ENCODE measurements around the gene IRF8. TPM values are rescaled to one million over a fixed set of nuclear protein-coding genes. Genes with fewer than 3 reads are reported as not detected.
A peak's percentile ranks its signal among the peaks of the same experiment; 100 is the strongest.

IRF8 gene
- total and polyA plus RNA-seq, 2 of the 13 experiments (the other 11 are each of a cell fraction or from before 2014, with no cell fraction given) = not detected

DNA sequence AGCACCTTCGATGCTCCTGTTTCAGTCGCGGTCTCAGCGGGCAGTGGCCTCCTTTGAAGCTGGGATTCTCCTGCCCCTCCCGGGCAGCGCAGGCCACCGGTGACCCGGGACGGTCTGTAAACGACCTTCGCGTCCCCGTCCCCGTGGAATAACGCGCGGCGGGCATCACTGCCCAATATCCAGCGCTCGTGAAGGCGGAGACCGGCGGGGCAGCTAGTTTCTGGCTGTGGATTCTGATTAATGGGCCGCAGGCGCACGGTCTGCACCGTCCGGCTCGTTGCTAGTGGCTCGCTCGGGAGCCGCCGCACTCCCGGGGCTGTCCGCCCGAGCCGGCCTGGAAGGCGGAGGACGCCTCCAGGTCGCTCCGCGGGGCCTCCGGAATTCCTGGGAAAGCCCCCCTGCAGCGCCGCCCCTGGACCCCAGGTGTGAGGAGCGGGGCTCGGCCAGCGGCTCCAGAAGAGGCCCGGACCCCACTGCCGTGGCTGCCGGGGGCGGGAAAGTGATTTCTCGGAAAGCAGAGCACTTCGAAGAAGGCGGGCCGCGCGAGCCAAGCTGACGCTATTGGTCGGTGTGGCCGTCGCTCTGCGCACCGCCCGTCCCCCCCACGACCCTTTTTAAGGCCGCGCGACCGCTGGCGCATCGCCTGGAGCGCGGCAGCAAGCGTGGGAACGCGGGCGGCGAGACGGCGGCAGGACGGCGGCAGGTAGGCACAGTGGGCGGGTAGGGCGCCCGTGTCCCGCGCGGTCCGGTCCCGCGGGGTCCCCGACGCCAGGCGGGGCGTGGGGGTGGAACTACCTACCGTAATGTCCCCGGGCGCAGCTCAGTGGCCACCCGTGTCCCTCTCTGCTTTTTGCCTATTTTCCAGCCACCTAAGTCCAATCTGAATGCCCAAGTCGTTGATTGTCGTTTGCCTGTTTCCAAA, at the start of gene IRF8 (continued):
- peak; percentile 34 for TF ChIP-seq ZFP36 (IDR thresholded peaks at IDR 0.05; ENCODE audit: borderline replicate concordance, low read depth, low read length, partially characterized antibody)
- no peak for TF ChIP-seq NCOA2 (CRISPR knock-in tag; IDR thresholded peaks at IDR 0.05)
- TF ChIP-seq HOXD1 (CRISPR knock-in tag; IDR thresholded peaks at IDR 0.05) = no peak
- TF ChIP-seq, protein P1, sequence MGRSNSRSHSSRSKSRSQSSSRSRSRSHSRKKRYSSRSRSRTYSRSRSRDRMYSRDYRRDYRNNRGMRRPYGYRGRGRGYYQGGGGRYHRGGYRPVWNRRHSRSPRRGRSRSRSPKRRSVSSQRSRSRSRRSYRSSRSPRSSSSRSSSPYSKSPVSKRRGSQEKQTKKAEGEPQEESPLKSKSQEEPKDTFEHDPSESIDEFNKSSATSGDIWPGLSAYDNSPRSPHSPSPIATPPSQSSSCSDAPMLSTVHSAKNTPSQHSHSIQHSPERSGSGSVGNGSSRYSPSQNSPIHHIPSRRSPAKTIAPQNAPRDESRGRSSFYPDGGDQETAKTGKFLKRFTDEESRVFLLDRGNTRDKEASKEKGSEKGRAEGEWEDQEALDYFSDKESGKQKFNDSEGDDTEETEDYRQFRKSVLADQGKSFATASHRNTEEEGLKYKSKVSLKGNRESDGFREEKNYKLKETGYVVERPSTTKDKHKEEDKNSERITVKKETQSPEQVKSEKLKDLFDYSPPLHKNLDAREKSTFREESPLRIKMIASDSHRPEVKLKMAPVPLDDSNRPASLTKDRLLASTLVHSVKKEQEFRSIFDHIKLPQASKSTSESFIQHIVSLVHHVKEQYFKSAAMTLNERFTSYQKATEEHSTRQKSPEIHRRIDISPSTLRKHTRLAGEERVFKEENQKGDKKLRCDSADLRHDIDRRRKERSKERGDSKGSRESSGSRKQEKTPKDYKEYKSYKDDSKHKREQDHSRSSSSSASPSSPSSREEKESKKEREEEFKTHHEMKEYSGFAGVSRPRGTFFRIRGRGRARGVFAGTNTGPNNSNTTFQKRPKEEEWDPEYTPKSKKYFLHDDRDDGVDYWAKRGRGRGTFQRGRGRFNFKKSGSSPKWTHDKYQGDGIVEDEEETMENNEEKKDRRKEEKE (IDR thresholded peaks at IDR 0.05) = no peak
- no peak for TF ChIP-seq ZNF562 (CRISPR knock-in tag; IDR thresholded peaks at IDR 0.05; ENCODE audit: borderline replicate concordance)
- TF ChIP-seq ZNF891 (CRISPR knock-in tag; IDR thresholded peaks at IDR 0.05) = 0 out of 2 replicates have a peak, but pooled peaks have one; percentile 58
- TF ChIP-seq ZNF556 (CRISPR knock-in tag; IDR thresholded peaks at IDR 0.05; ENCODE audit: borderline replicate concordance) = no peak
- TF ChIP-seq ZNF343 (CRISPR knock-in tag; IDR thresholded peaks at IDR 0.05) = no peak
- no peak for TF ChIP-seq THAP11 (CRISPR knock-in tag; IDR thresholded peaks at IDR 0.05)
- no peak for TF ChIP-seq ZNF761 (CRISPR knock-in tag; conservative IDR thresholded peaks at IDR 0.05)
- no peak for TF ChIP-seq TFDP1 (CRISPR knock-in tag; IDR thresholded peaks at IDR 0.05; ENCODE audit: borderline replicate concordance)
- no peak for TF ChIP-seq GABPA (IDR thresholded peaks at IDR 0.05; ENCODE audit: low read depth, low read length)
- no peak for TF ChIP-seq GABPA (CRISPR knock-in tag; IDR thresholded peaks at IDR 0.05; ENCODE audit: low read depth)
- TF ChIP-seq AGO1 (IDR thresholded peaks at IDR 0.05; ENCODE audit: low read depth, low read length, poor library complexity, severe bottlenecking) = peak; percentile 36
- no peak for TF ChIP-seq CEBPG (CRISPR knock-in tag; IDR thresholded peaks at IDR 0.05)
- TF ChIP-seq ZSCAN20 (CRISPR knock-in tag; IDR thresholded peaks at IDR 0.05; ENCODE audit: borderline replicate concordance) = no peak
- peak; percentile 26; the same call in 1 of the 2 replicates for TF ChIP-seq ZNF777 (CRISPR knock-in tag; IDR thresholded peaks at IDR 0.05)
- TF ChIP-seq MXD4 (CRISPR knock-in tag; IDR thresholded peaks at IDR 0.05) = no peak
- no peak for TF ChIP-seq SIX4 (CRISPR knock-in tag; IDR thresholded peaks at IDR 0.05)
- TF ChIP-seq, protein P2, sequence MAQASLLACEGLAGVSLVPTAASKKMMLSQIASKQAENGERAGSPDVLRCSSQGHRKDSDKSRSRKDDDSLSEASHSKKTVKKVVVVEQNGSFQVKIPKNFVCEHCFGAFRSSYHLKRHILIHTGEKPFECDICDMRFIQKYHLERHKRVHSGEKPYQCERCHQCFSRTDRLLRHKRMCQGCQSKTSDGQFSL (CRISPR knock-in tag; IDR thresholded peaks at IDR 0.05) = 0 out of 2 replicates have a peak, but pooled peaks have one; percentile 53
- no peak for TF ChIP-seq ZKSCAN8 (CRISPR knock-in tag; IDR thresholded peaks at IDR 0.05; ENCODE audit: borderline replicate concordance)
- peak; percentile 31; the same call in 1 of the 2 replicates for TF ChIP-seq GABPB1 (CRISPR knock-in tag; IDR thresholded peaks at IDR 0.05)
- TF ChIP-seq NFYB (CRISPR knock-in tag; IDR thresholded peaks at IDR 0.05) = peak; percentile 79
- TF ChIP-seq TMF1 (CRISPR knock-in tag; IDR thresholded peaks at IDR 0.05; ENCODE audit: low read depth) = no peak
- no peak for TF ChIP-seq ZNF569 (CRISPR knock-in tag; IDR thresholded peaks at IDR 0.05; ENCODE audit: borderline replicate concordance)

Measured in HepG2 (cell line).